OCI-LY1 (cell line): ENCODE data around the gene ZBTB20.

Experiments
- CTCF ChIP-seq: fragments of 200-600 bp; sonication (generic), shearing (Covaris generic); IDR thresholded peaks from 2 replicates; pipeline ENCODE4 v1.5.1; 2017; ENCODE audit warnings: mild to moderate bottlenecking, antibody characterized with exemption, low read length, moderate library complexity, mixed read lengths
- EZH2 ChIP-seq: fragments of 200-600 bp; sonication (generic), shearing (Covaris generic); IDR thresholded peaks from 2 replicates; pipeline ENCODE4 v1.8.0; 2017; ENCODE audit warnings: borderline replicate concordance, mixed run types, mild to moderate bottlenecking, antibody characterized with exemption, low read length, moderate library complexity, mixed read lengths

GRCh38 chr3:114706591-114707232 is 440.4 kb downstream of the ZBTB20 start:
- TF ChIP-seq CTCF, result no peak
- TF ChIP-seq EZH2, result no peak
